ENCODE data around the gene LPIN2. TPM values are rescaled to one million over a fixed set of nuclear protein-coding genes. Genes with fewer than 3 reads are reported as not detected.

LPIN2 gene
- total and polyA plus RNA-seq, 2 of the 13 experiments (the other 11 are each of a cell fraction or from before 2014, with no cell fraction given), result 46.0 to 119 TPM

GRCh38 chr18:2984703-2985261 lies 28.2 kb downstream of the LPIN2 start (continued):
- no peak for TF ChIP-seq PLSCR1 (CRISPR knock-in tag; IDR thresholded peaks at IDR 0.05; ENCODE audit: borderline replicate concordance)
- no peak for TF ChIP-seq ZSCAN12 (CRISPR knock-in tag; IDR thresholded peaks at IDR 0.05)
- no peak for TF ChIP-seq ZBTB4 (CRISPR knock-in tag; IDR thresholded peaks at IDR 0.05; ENCODE audit: borderline replicate concordance)
- TF ChIP-seq HDAC2 (CRISPR knock-in tag; IDR thresholded peaks at IDR 0.05), result peak; percentile 91
- TF ChIP-seq HES4 (CRISPR knock-in tag; IDR thresholded peaks at IDR 0.05; ENCODE audit: borderline replicate concordance), result no peak
- no peak for TF ChIP-seq PCBP2 (optimal IDR thresholded peaks at IDR 0.05; ENCODE audit: low read depth, low read length, poor library complexity, severe bottlenecking)
- peak; percentile 73 for TF ChIP-seq ZBTB38 (CRISPR knock-in tag; IDR thresholded peaks at IDR 0.05)
- TF ChIP-seq NR0B2 (CRISPR knock-in tag; IDR thresholded peaks at IDR 0.05), result no peak
- no peak for TF ChIP-seq ZBTB49 (CRISPR knock-in tag; IDR thresholded peaks at IDR 0.05; ENCODE audit: borderline replicate concordance)
- TF ChIP-seq SMC3 (IDR thresholded peaks at IDR 0.05; ENCODE audit: low read length), result peak; percentile 20; the same call in 1 of the 2 replicates
- peak; percentile 77 for TF ChIP-seq ZMYM4 (CRISPR knock-in tag; IDR thresholded peaks at IDR 0.05)
- peak; percentile 79; the same call in 1 of the 2 replicates for TF ChIP-seq ZNF605 (CRISPR knock-in tag; IDR thresholded peaks at IDR 0.05)
- peak; percentile 46; the same call in 1 of the 2 replicates for TF ChIP-seq ZNF800 (CRISPR knock-in tag; IDR thresholded peaks at IDR 0.05)
- no peak for TF ChIP-seq GRHL1 (CRISPR knock-in tag; conservative IDR thresholded peaks at IDR 0.05)
- TF ChIP-seq RBM22 (optimal IDR thresholded peaks at IDR 0.05; ENCODE audit: low read length), result peak; percentile 95

All from HepG2 (cell line).